Osteocyte (in vitro differentiated cells): ENCODE results near the gene CHKA. TPM values are rescaled to one million over a fixed set of nuclear protein-coding genes. Genes with fewer than 3 reads are reported as not detected.
A peak's percentile ranks its signal among the peaks of the same experiment; 100 is the strongest.

Experiments used
- DNase-seq: peaks from one replicate; pipeline ENCODE4 v3.0.0; 2021; ENCODE audit warnings: mixed read lengths; ENCODE audit not compliant: unreplicated experiment; ENCODE audit errors: extremely low spot score
- H3K27ac Mint-ChIP-seq: one replicate; pipeline ENCODE4 v1.8.0; 2021; ENCODE audit warnings: mild to moderate bottlenecking, mixed read lengths; ENCODE audit not compliant: unreplicated experiment
- H3K27me3 Mint-ChIP-seq: one replicate; pipeline ENCODE4 v1.8.0; 2021; ENCODE audit warnings: mixed read lengths; ENCODE audit not compliant: unreplicated experiment
- H3K36me3 Mint-ChIP-seq: one replicate; pipeline ENCODE4 v1.8.0; 2021; ENCODE audit warnings: mixed read lengths; ENCODE audit not compliant: unreplicated experiment
- H3K4me1 Mint-ChIP-seq: one replicate; pipeline ENCODE4 v1.8.0; 2021; ENCODE audit warnings: mixed read lengths; ENCODE audit not compliant: unreplicated experiment
- H3K4me3 Mint-ChIP-seq: one replicate; pipeline ENCODE4 v1.8.0; 2021; ENCODE audit warnings: mild to moderate bottlenecking, moderate library complexity, mixed read lengths; ENCODE audit not compliant: unreplicated experiment
- H3K9me3 Mint-ChIP-seq: one replicate; pipeline ENCODE4 v1.8.0; 2021; ENCODE audit warnings: mixed read lengths; ENCODE audit not compliant: unreplicated experiment
- CTCF ChIP-seq: fragments of 200-600 bp; sonication (generic); IDR thresholded peaks from 2 replicates; pipeline ENCODE4 v1.5.0; 2021; ENCODE audit warnings: antibody characterized with exemption, mild to moderate bottlenecking, moderate library complexity
- total RNA-seq: library from RNA; stranded (reverse); gene quantifications from 2 replicates; pipeline ENCODE4 v1.2.1, GENCODE V29; 2021

Gene CHKA
- total RNA-seq, 1 donor from 2014 or later, result 38.0 TPM

- no peak overlapping the region for H3K27ac Mint-ChIP-seq
- H3K4me1 Mint-ChIP-seq, result peaks cover 4% of the 10 kb centered on the region
- no peak overlapping the region for H3K4me3 Mint-ChIP-seq
- no peak for DNase-seq
- no peaks in the 10 kb centered on the region for H3K9me3 Mint-ChIP-seq
- H3K36me3 Mint-ChIP-seq, result peaks cover 64% of the 10 kb centered on the region
- TF ChIP-seq CTCF, result no peak
- H3K27me3 Mint-ChIP-seq, result no peaks in the 10 kb centered on the region
Measured at GRCh38 chr11:68159161-68159560, 38.0 kb upstream of the CHKA start.

- DNase-seq, result peak; percentile 23
- TF ChIP-seq CTCF, result no peak
- no peak overlapping the region for H3K4me3 Mint-ChIP-seq
- no peak overlapping the region for H3K27ac Mint-ChIP-seq
- H3K4me1 Mint-ChIP-seq, result peaks cover 4% of the 10 kb centered on the region
- no peaks in the 10 kb centered on the region for H3K27me3 Mint-ChIP-seq
- no peaks in the 10 kb centered on the region for H3K9me3 Mint-ChIP-seq
- H3K36me3 Mint-ChIP-seq, result peaks cover 59% of the 10 kb centered on the region
Measured at GRCh38 chr11:68158580-68158979, 37.4 kb upstream of the CHKA start.

- no peak for DNase-seq
- H3K36me3 Mint-ChIP-seq, result peaks cover 31% of the 10 kb centered on the region
- no peak for TF ChIP-seq CTCF
Measured at GRCh38 chr11:68153742-68154141, 32.6 kb upstream of the CHKA start.

GRCh38 chr11:68150037-68150436 is 28.8 kb upstream of the CHKA start:
- Mint-ChIP-seq H3K27ac (no peak overlapping the region), H3K27me3 (no peaks in the 10 kb centered on the region), H3K4me3 (no peak overlapping the region), H3K9me3 (no peaks in the 10 kb centered on the region), H3K36me3 (peaks cover 7% of the 10 kb centered on the region), H3K4me1 (peaks cover 13% of the 10 kb centered on the region)
- no peak for DNase-seq
- TF ChIP-seq CTCF, result no peak

More at GRCh38 chr11:68153742-68154141, 32.6 kb upstream of the CHKA start:
- Mint-ChIP-seq H3K4me1 (peaks cover 2% of the 10 kb centered on the region), H3K27ac (no peak overlapping the region), H3K9me3 (no peaks in the 10 kb centered on the region), H3K4me3 (no peak overlapping the region), H3K27me3 (no peaks in the 10 kb centered on the region)

GRCh38 chr11:68149417-68149816 is 28.2 kb upstream of the CHKA start:
- no peak overlapping the region for H3K27ac Mint-ChIP-seq

More at GRCh38 chr11:68149417-68149816, 28.2 kb upstream of the CHKA start:
- peaks cover 13% of the 10 kb centered on the region for H3K4me1 Mint-ChIP-seq
- H3K4me3 Mint-ChIP-seq, result no peak overlapping the region
- peaks cover under 1% of the 10 kb centered on the region for H3K36me3 Mint-ChIP-seq
- H3K27me3 Mint-ChIP-seq, result no peaks in the 10 kb centered on the region
- H3K9me3 Mint-ChIP-seq, result no peaks in the 10 kb centered on the region
- no peak for TF ChIP-seq CTCF
- no peak for DNase-seq
